SK-N-SH treated with all-trans-retinoic acid at 6 μM for 48 hours (cell line): ENCODE measurements around the gene CDCA5.

Experiments used
- ATAC-seq: fragments of 200-7000 bp; cut with Tn5 transposase; 3 replicates; pipeline ENCODE4 v1.9.1; 2020; ENCODE audit warnings: mild to moderate bottlenecking, moderate library complexity
- ARNTL ChIP-seq: fragments of 450-650 bp; formaldehyde crosslinking; IDR thresholded peaks from 2 replicates; pipeline ENCODE4 v1.5.0; 2020; ENCODE audit warnings: low read depth, mild to moderate bottlenecking, moderate library complexity, borderline replicate concordance
- BACH2 ChIP-seq: fragments of 250-450 bp; sonication (Bioruptor Pico); IDR thresholded peaks from 2 replicates; pipeline ENCODE4 v1.9.0; 2021; ENCODE audit warnings: mild to moderate bottlenecking, borderline replicate concordance
- CREB5 ChIP-seq: fragments of 250-450 bp; sonication (Bioruptor Pico); IDR thresholded peaks from 2 replicates; pipeline ENCODE4 v1.5.1; 2020; ENCODE audit warnings: low read depth, mild to moderate bottlenecking, moderate library complexity
- CSDC2 ChIP-seq: fragments of 250-450 bp; sonication (Bioruptor Pico); IDR thresholded peaks from 2 replicates; pipeline ENCODE4 v1.5.0; 2020; ENCODE audit warnings: mild to moderate bottlenecking, moderate library complexity
- CSRNP3 ChIP-seq: fragments of 250-450 bp; sonication (Bioruptor Pico); IDR thresholded peaks from 2 replicates; pipeline ENCODE4 v1.5.1; 2021; ENCODE audit warnings: mild to moderate bottlenecking, moderate library complexity
- ESRRG ChIP-seq: fragments of 250-450 bp; sonication (Bioruptor Pico); IDR thresholded peaks from 2 replicates; pipeline ENCODE4 v1.6.1; 2021; ENCODE audit warnings: mild to moderate bottlenecking
- GLIS3 ChIP-seq: fragments of 250-450 bp; sonication (Bioruptor Pico); IDR thresholded peaks from 2 replicates; pipeline ENCODE4 v1.5.0; 2020; ENCODE audit warnings: mild to moderate bottlenecking, moderate library complexity
- ISL1 ChIP-seq: fragments of 250-450 bp; sonication (Bioruptor Pico); IDR thresholded peaks from 2 replicates; pipeline ENCODE4 v2.1.2; 2022; ENCODE audit warnings: mild to moderate bottlenecking, moderate library complexity
- OSR1 ChIP-seq: fragments of 250-450 bp; sonication (Bioruptor Pico); IDR thresholded peaks from 2 replicates; pipeline ENCODE4 v1.8.0; 2022; ENCODE audit warnings: moderate library complexity, mild to moderate bottlenecking, inconsistent platforms
- POU6F1 ChIP-seq: fragments of 250-450 bp; sonication (Bioruptor Pico); IDR thresholded peaks from 2 replicates; pipeline ENCODE4 v1.8.0; 2021; ENCODE audit warnings: low read depth, mild to moderate bottlenecking, moderate library complexity, borderline replicate concordance
- PPARA ChIP-seq: fragments of 250-450 bp; sonication (Bioruptor Pico); IDR thresholded peaks from 2 replicates; pipeline ENCODE4 v1.5.0; 2020; ENCODE audit warnings: mild to moderate bottlenecking, borderline replicate concordance
- RARB ChIP-seq: fragments of 250-450 bp; sonication (Bioruptor Pico); IDR thresholded peaks from 2 replicates; pipeline ENCODE4 v1.8.0; 2021; ENCODE audit warnings: mild to moderate bottlenecking, moderate library complexity
- SNAI2 ChIP-seq: fragments of 250-450 bp; sonication (Bioruptor Pico); IDR thresholded peaks from 2 replicates; pipeline ENCODE4 v1.5.0; 2020; ENCODE audit warnings: mild to moderate bottlenecking, moderate library complexity
- TCF4 ChIP-seq: fragments of 250-450 bp; sonication (Bioruptor Pico); IDR thresholded peaks from 2 replicates; pipeline ENCODE4 v1.8.0; 2021; ENCODE audit warnings: mild to moderate bottlenecking, moderate library complexity, borderline replicate concordance
- ZC3H10 ChIP-seq: fragments of 250-450 bp; sonication (Bioruptor Pico); IDR thresholded peaks from 2 replicates; pipeline ENCODE4 v1.5.1; 2021; ENCODE audit warnings: mild to moderate bottlenecking, moderate library complexity
- ZFP3 ChIP-seq: fragments of 250-450 bp; sonication (Bioruptor Pico); IDR thresholded peaks from 2 replicates; pipeline ENCODE4 v1.5.0; 2020; ENCODE audit warnings: mild to moderate bottlenecking, moderate library complexity
- ZFP30 ChIP-seq: fragments of 450-650 bp; formaldehyde crosslinking; IDR thresholded peaks from 2 replicates; pipeline ENCODE4 v1.5.0; 2022; ENCODE audit warnings: mild to moderate bottlenecking, moderate library complexity
- ZNF565 ChIP-seq: fragments of 450-650 bp; formaldehyde crosslinking; conservative IDR thresholded peaks from 2 replicates; pipeline ENCODE4 v1.5.0; 2020; ENCODE audit warnings: low read depth, mild to moderate bottlenecking, moderate library complexity
- ZNF70 ChIP-seq: fragments of 450-650 bp; formaldehyde crosslinking; IDR thresholded peaks from 2 replicates; pipeline ENCODE4 v1.5.0; 2020; ENCODE audit warnings: mild to moderate bottlenecking, moderate library complexity
- ZNF8 ChIP-seq: fragments of 450-650 bp; formaldehyde crosslinking; IDR thresholded peaks from 2 replicates; pipeline ENCODE4 v1.5.0; 2020; ENCODE audit warnings: mild to moderate bottlenecking, moderate library complexity
- TF ChIP-seq, protein P1 (sequence below): fragments of 250-450 bp; sonication (Bioruptor Pico); IDR thresholded peaks from 2 replicates; pipeline ENCODE4 v1.5.0; 2020; ENCODE audit warnings: mild to moderate bottlenecking, moderate library complexity
- TF ChIP-seq, protein P2 (sequence below): fragments of 250-450 bp; sonication (Bioruptor Pico); IDR thresholded peaks from 2 replicates; pipeline ENCODE4 v1.8.0; 2020; ENCODE audit warnings: mild to moderate bottlenecking, moderate library complexity, borderline replicate concordance

Gene CDCA5

DNA sequence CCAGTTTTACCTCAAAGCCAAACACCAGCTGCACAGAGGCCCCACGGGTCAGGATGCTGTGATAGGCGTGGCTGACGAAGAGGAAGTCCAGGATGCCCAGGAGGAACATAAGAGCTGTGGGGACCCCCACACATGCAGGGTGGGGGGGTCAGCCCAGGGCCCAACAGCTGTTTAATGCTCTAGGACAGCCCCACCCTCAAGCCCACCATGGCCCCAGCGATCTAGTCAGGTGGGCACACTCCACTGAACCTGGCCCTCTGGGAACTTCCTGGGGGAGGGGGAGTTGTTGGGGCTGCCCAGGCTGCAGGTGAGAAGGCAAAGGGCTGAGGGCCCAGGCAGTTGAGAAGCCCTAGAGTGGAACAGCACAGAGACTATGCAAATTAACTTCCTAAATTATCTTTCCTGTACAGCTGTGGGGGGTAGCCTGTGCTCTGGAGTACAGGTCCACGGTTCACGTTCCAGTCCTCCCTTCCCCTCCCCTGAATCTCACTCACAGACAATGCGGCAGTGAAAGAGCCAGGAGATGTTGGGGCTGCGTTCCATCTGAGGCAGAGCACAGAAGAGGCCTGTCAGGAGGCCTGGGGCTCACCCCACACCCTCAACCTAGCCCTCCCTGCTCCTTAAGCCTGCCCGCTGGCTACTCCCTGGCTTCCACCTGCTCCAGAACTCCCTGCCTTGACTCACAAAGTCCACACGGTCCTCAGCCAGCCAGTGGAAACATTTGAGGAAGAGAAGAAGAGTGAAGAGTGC lies 48.6 kb upstream of the CDCA5 start:
- TF ChIP-seq ZFP30 (CRISPR knock-in tag), result no peak
- TF ChIP-seq ESRRG (CRISPR knock-in tag), result no peak
- TF ChIP-seq PPARA (CRISPR knock-in tag), result no peak
- no peak for TF ChIP-seq TCF4 (CRISPR knock-in tag)
- no peak for TF ChIP-seq ZC3H10 (CRISPR knock-in tag)
- TF ChIP-seq ISL1, result no peak
- no peak for TF ChIP-seq CSRNP3 (CRISPR knock-in tag)
- no peak for TF ChIP-seq CREB5 (CRISPR knock-in tag)
- no peak for TF ChIP-seq BACH2 (CRISPR knock-in tag)
- no peak for TF ChIP-seq GLIS3 (CRISPR knock-in tag)
- no peak for TF ChIP-seq ZNF565 (CRISPR knock-in tag)
- TF ChIP-seq, protein P1, sequence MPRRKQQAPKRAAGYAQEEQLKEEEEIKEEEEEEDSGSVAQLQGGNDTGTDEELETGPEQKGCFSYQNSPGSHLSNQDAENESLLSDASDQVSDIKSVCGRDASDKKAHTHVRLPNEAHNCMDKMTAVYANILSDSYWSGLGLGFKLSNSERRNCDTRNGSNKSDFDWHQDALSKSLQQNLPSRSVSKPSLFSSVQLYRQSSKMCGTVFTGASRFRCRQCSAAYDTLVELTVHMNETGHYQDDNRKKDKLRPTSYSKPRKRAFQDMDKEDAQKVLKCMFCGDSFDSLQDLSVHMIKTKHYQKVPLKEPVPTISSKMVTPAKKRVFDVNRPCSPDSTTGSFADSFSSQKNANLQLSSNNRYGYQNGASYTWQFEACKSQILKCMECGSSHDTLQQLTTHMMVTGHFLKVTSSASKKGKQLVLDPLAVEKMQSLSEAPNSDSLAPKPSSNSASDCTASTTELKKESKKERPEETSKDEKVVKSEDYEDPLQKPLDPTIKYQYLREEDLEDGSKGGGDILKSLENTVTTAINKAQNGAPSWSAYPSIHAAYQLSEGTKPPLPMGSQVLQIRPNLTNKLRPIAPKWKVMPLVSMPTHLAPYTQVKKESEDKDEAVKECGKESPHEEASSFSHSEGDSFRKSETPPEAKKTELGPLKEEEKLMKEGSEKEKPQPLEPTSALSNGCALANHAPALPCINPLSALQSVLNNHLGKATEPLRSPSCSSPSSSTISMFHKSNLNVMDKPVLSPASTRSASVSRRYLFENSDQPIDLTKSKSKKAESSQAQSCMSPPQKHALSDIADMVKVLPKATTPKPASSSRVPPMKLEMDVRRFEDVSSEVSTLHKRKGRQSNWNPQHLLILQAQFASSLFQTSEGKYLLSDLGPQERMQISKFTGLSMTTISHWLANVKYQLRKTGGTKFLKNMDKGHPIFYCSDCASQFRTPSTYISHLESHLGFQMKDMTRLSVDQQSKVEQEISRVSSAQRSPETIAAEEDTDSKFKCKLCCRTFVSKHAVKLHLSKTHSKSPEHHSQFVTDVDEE (CRISPR knock-in tag), result no peak
- TF ChIP-seq ZNF70 (CRISPR knock-in tag), result no peak
- no peak for TF ChIP-seq CSDC2
- TF ChIP-seq ARNTL (CRISPR knock-in tag), result no peak
- no peak for TF ChIP-seq ZFP3 (CRISPR knock-in tag)
- no peak for TF ChIP-seq POU6F1 (CRISPR knock-in tag)
- TF ChIP-seq OSR1 (CRISPR knock-in tag), result no peak
- TF ChIP-seq, all 23 proteins: peak for 0
- no peak for ATAC-seq

GRCh38 chr11:65131895-65132237 lies 48.0 kb upstream of the CDCA5 start:
- ATAC-seq, result no peak
- TF ChIP-seq ZNF8 (CRISPR knock-in tag), result no peak
- no peak for TF ChIP-seq ARNTL (CRISPR knock-in tag)
- no peak for TF ChIP-seq CREB5 (CRISPR knock-in tag)
- TF ChIP-seq CSDC2, result no peak
- no peak for TF ChIP-seq ZNF565 (CRISPR knock-in tag)
- no peak for TF ChIP-seq ZFP30 (CRISPR knock-in tag)
- no peak for TF ChIP-seq GLIS3 (CRISPR knock-in tag)
- TF ChIP-seq SNAI2, result no peak
- TF ChIP-seq TCF4 (CRISPR knock-in tag), result no peak
- TF ChIP-seq, protein P1 (CRISPR knock-in tag), result no peak
- TF ChIP-seq ZC3H10 (CRISPR knock-in tag), result no peak
- TF ChIP-seq, protein P2, sequence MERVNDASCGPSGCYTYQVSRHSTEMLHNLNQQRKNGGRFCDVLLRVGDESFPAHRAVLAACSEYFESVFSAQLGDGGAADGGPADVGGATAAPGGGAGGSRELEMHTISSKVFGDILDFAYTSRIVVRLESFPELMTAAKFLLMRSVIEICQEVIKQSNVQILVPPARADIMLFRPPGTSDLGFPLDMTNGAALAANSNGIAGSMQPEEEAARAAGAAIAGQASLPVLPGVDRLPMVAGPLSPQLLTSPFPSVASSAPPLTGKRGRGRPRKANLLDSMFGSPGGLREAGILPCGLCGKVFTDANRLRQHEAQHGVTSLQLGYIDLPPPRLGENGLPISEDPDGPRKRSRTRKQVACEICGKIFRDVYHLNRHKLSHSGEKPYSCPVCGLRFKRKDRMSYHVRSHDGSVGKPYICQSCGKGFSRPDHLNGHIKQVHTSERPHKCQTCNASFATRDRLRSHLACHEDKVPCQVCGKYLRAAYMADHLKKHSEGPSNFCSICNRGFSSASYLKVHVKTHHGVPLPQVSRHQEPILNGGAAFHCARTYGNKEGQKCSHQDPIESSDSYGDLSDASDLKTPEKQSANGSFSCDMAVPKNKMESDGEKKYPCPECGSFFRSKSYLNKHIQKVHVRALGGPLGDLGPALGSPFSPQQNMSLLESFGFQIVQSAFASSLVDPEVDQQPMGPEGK (CRISPR knock-in tag), result no peak
- TF ChIP-seq RARB (CRISPR knock-in tag), result no peak
- no peak for TF ChIP-seq ESRRG (CRISPR knock-in tag)
- TF ChIP-seq ZNF70 (CRISPR knock-in tag), result no peak
- TF ChIP-seq POU6F1 (CRISPR knock-in tag), result no peak
- TF ChIP-seq OSR1 (CRISPR knock-in tag), result no peak
